Testis (tissue), 3 donors: Measurements from ENCODE around the gene RIN1. TPM values are rescaled to one million over a fixed set of nuclear protein-coding genes. Genes with fewer than 3 reads are reported as not detected.
A peak's percentile ranks its signal among the peaks of the same experiment; 100 is the strongest.

ENCODE experiments used
- DNase-seq: peaks from one replicate; pipeline ENCODE4 v3.0.0-alpha.2; 2019
- H3K27ac ChIP-seq, 2 donors: fragments of 200-600 bp; sonication (generic); one replicate each; pipeline ENCODE4 v1.5.1; 2019
- H3K27me3 ChIP-seq: fragments of 200-600 bp; sonication (generic); one replicate; pipeline ENCODE4 v1.5.1; 2019
- H3K36me3 ChIP-seq: fragments of 200-600 bp; sonication (generic); one replicate; pipeline ENCODE4 v1.5.1; 2017; ENCODE audit warnings: low read depth; ENCODE audit errors: missing control alignments
- H3K4me1 ChIP-seq: fragments of 200-600 bp; sonication (generic); one replicate; pipeline ENCODE4 v1.5.1; 2019
- H3K4me3 ChIP-seq, 2 donors: fragments of 200-600 bp; sonication (generic); one replicate each; pipeline ENCODE4 v1.5.1; 2017 to 2019
- H3K9me3 ChIP-seq: fragments of 200-600 bp; sonication (generic); one replicate; pipeline ENCODE4 v1.5.1; 2017
- POLR2A ChIP-seq: fragments of 450-650 bp; IDR thresholded peaks from one replicate; pipeline ENCODE4 v1.6.1; 2017; ENCODE audit warnings: antibody characterized with exemption, mild to moderate bottlenecking, moderate library complexity
- WGBS, 2 donors: methylation state at CpG; one replicate each; pipeline ENCODE4 v1.1.5; 2018; 5-methylcytosine and 5-hydroxymethylcytosine counted together
- intact Hi-C: fragments of 100-400 bp; cut with DNase I; formaldehyde crosslinking; loops from one replicate; pipeline ENCODE4 v1.15.1; 2023; ENCODE audit warnings: low total_unique reads
- polyA plus RNA-seq: library from polyadenylated mRNA; stranded (reverse); fragments of 350-450 nt; fragmentation: Illumina TruSeq; extraction: RNeasy Lipid Tissue Mini Kit (QIAGEN cat#74804); gene quantifications from one replicate; pipeline ENCODE4 v1.2.3, GENCODE V29; 2014; ENCODE audit warnings: low read depth, low replicate concordance; ENCODE audit not compliant: insufficient read depth
- total RNA-seq, 2 donors: library from RNA; depleted of rRNA; stranded (reverse); fragments of >200 nt; gene quantifications; one replicate each; pipeline ENCODE4 v1.2.3, GENCODE V29; 2016
- TF ChIP-seq, protein P1 (sequence below), 3 experiments: fragments of 450-650 bp in 2 of 3; fragments of 200-600 bp in 1 of 3; sonication (generic) in 1 of 3; IDR thresholded peaks; one replicate each; pipeline ENCODE4 v1.5.1; 2016 to 2019; ENCODE audit warnings: antibody characterized with exemption in 3 of 3, mild to moderate bottlenecking in 2 of 3, moderate library complexity in 1 of 3

The RIN1 gene
- total and polyA plus RNA-seq, 3 donors from 2014 or later, result 4.7 to 8.5 (median 8.2) TPM

DNA sequence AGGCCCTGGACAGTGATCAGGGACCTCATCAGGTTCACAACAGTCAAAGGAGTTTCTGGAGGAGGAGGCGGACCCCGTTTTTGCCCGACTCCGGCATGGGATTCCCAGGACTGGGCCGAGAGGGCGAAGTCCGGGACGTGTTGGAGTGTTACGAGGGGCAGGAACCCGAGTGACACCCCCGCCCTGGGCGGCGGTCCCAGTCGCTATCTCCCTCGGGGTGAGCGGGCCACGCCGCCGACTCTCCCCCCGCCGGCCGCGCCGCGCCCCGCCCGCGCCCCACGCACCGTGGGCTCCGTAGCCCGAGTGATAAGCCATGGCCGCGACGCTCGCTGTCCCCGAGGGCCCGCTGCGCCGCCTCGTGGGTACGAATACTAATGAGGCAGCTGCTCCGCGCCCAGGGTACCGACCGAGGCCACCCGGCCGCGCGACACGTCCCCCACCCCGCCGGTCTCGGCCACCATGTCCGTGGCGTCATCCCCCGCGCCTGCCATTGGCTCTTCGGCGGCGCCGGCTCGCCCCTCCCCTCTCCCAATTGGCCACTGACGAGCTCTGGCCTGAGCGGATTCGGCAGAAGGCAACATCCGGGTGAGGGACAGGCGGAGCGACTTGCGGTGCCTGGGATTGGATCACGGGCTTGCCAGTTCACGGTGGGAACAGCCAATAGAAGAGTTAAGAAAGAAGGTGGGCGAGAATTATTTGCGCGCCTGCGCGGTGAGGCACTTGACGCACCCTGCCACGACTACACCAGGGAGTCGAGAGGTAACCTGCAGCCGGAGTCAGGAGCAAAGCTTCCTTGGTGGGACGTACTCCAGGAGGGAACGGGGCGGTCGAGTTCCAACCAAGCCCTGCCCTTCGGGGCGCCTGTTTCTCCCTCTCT, 47.3 kb downstream of the RIN1 start, which contains the start of gene YIF1A:
TSS of gene YIF1A (minus strand) at position 473 of the 877 bp plus-strand sequence. CDS start at position 315, 158 bp downstream.
- Histone ChIP-seq H3K27me3 (no peaks in the 10 kb centered on the region), H3K4me3 (peak within 1 kb of the TSS; percentile 73 to 94), H3K9me3 (no peaks in the 10 kb centered on the region), H3K36me3 (no peaks in the 10 kb centered on the region), H3K4me1 (peaks cover 22% of the 10 kb centered on the region), H3K27ac (peak within 1 kb of the TSS; percentile 89 to 94)
- peak; percentile 99 for DNase-seq
- 0 to 1% methylated on average over 40 to 87 of the region's 87 CpGs for WGBS, 2 donors
- peak; percentile 80 for TF ChIP-seq POLR2A
- TF ChIP-seq, protein P1, sequence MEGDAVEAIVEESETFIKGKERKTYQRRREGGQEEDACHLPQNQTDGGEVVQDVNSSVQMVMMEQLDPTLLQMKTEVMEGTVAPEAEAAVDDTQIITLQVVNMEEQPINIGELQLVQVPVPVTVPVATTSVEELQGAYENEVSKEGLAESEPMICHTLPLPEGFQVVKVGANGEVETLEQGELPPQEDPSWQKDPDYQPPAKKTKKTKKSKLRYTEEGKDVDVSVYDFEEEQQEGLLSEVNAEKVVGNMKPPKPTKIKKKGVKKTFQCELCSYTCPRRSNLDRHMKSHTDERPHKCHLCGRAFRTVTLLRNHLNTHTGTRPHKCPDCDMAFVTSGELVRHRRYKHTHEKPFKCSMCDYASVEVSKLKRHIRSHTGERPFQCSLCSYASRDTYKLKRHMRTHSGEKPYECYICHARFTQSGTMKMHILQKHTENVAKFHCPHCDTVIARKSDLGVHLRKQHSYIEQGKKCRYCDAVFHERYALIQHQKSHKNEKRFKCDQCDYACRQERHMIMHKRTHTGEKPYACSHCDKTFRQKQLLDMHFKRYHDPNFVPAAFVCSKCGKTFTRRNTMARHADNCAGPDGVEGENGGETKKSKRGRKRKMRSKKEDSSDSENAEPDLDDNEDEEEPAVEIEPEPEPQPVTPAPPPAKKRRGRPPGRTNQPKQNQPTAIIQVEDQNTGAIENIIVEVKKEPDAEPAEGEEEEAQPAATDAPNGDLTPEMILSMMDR (IDR thresholded peaks at IDR 0.05), result peak in 1 of 3 experiments; percentile 1
- intact Hi-C loops, result no loop called here

DNA sequence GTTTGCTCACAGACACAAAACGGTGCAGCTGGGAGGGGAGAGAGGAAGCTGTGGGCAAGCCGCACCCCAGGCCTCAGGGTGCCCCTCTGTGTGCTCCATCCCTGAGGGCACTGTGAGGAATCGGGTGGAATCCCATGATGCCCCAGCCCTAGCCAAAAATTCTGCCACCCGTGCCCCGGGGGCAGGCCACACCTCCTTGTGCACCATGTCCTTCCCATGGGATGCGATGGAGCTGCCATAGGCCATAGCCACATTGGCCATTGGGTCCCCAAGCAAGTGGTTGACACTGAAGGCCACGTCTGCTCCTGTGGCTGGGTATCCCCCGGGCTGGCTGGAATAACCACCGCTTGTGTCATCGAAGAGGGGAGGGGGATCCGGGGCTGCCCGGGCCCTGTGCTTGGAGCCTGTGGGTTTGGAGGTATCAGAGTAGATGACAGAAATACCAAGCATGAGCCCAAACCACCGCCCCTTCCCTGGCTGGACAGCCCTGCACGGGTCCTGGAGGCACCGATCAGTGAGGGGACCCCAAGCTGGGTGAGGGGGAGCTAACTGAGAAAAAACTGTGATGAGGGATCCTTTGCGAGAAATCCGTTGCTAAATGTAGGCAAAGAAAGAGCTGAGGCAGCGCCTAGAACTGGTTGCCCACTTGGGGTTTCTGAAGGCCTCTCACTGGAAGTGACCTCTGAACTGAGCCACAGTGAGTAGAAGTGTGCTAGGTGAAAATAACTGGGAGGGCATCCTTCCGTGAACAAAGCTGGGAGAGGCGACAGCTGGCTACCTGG, 48.2 kb downstream of the RIN1 start:
- H3K36me3 ChIP-seq, result no peaks in the 10 kb centered on the region
- peaks cover 22% of the 10 kb centered on the region for H3K4me1 ChIP-seq
- peak overlapping the region; percentile 73 to 94 for H3K4me3 ChIP-seq
- H3K27me3 ChIP-seq, result no peaks in the 10 kb centered on the region
- 23 to 25% methylated on average over 14 to 20 of the region's 20 CpGs for whole genome bisulfite sequencing, 2 donors
- H3K9me3 ChIP-seq, result no peaks in the 10 kb centered on the region
- peak overlapping the region; percentile 89 to 94 for H3K27ac ChIP-seq
- DNase-seq, result no peak
- intact Hi-C loops, result no loop called here
- TF ChIP-seq, protein P1 (IDR thresholded peaks at IDR 0.05), result no peak
- TF ChIP-seq POLR2A, result no peak

DNA sequence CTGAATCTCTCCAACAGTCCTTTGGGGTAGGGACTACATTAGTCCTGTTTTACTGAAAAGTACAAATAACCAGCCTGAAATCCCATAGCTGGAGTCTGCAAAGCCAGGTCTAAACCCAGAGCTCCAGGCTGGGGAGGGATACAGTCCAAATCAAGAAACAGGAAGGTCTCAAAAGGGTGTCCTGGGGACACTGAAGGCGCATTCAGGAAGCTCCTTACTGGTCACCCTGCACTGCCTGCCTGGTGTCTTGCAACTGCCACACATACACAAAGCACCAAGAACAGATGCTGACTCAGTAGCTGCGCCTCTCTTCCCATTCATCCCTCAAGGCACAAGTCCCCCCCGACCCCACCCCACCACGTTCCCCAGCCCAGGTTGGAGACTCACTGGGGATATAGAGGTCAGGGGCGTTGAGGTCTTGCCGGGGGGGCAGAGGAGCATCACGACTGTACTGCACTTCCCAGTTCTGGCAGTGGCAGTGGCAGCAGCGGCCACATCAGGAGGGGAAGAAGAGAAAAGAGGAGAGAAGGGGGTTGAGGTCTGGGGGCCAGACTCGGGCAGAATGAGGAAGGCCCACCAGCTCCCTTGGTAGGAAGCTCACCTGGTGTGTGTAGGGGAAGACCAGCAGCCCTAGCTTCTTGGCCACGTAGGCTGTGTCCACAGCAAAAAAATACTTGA, 48.9 kb downstream of the RIN1 start:
- Histone ChIP-seq H3K27ac (no peak overlapping the region), H3K9me3 (no peaks in the 10 kb centered on the region), H3K4me1 (peaks cover 21% of the 10 kb centered on the region), H3K27me3 (no peaks in the 10 kb centered on the region), H3K36me3 (no peaks in the 10 kb centered on the region), H3K4me3 (no peak overlapping the region)
- intact Hi-C loops, result no loop called here
- DNase-seq, result no peak
- TF ChIP-seq, protein P1 (IDR thresholded peaks at IDR 0.05), result no peak
- no peak for TF ChIP-seq POLR2A
- WGBS, 2 donors, result 47 to 65% methylated on average over 9 to 10 of the region's 10 CpGs

DNA sequence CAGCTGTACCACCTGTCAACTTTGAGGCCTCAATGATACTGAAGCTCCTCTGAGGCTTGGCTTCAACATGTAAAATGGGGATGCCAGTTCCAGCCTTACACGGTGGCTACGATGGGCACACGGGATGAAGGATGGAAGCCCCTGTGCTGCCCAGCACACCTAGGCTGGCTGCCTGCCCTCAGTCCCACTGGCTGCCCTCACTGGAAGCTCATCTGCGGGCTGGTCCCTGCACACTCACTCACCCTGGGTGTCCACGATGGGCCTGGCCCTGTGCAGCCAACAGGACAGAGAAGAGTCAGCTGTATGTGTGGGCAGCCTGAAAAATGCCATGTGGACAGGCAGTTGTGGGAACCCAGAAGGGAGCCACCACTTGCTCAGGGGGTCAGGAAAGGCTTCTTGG, 49.5 kb downstream of the RIN1 start:
- no peaks in the 10 kb centered on the region for H3K9me3 ChIP-seq
- no peaks in the 10 kb centered on the region for H3K36me3 ChIP-seq
- no peaks in the 10 kb centered on the region for H3K27me3 ChIP-seq
- no peak overlapping the region for H3K27ac ChIP-seq
- intact Hi-C loops, result no loop called here
- no peak overlapping the region for H3K4me3 ChIP-seq
- WGBS, 2 donors, result 87% methylated on average over 5 of the region's 5 CpGs; no CpG with 5 or more reads in 1 of the 2 donors
- DNase-seq, result no peak
- peaks cover 17% of the 10 kb centered on the region for H3K4me1 ChIP-seq
- TF ChIP-seq POLR2A, result no peak
- TF ChIP-seq, protein P1 (IDR thresholded peaks at IDR 0.05), result no peak
